ENCODE results near the gene ZC3H12A.

The ZC3H12A gene

DNA sequence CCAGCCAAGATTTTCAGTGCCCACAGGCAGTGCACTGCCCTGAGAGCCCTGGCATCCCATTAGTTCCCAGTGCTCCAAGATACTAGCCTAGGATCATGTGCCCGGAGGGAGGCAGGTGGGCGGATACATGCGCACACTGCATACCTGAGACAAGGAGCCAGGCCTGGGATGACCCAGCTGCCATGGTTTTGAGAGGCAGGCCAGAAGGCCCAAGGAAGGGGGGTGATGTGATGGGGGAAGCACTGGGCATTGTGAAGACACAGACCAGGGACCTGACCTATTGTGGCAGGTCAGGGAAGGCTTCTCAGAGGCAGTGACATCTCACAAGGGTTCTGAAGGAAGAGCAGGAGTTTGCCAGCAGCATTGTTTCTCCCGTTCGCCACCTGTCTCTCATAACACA is 3.6 kb downstream of the ZC3H12A start:
- in situ Hi-C loops (cut with HindIII; ENCODE audit: low sequenced_read_pairs), result no loop called here

GRCh38 chr1:37478451-37478881 is 4.1 kb downstream of the ZC3H12A start:
- in situ Hi-C loops (cut with HindIII; ENCODE audit: low sequenced_read_pairs), result no loop called here

DNA sequence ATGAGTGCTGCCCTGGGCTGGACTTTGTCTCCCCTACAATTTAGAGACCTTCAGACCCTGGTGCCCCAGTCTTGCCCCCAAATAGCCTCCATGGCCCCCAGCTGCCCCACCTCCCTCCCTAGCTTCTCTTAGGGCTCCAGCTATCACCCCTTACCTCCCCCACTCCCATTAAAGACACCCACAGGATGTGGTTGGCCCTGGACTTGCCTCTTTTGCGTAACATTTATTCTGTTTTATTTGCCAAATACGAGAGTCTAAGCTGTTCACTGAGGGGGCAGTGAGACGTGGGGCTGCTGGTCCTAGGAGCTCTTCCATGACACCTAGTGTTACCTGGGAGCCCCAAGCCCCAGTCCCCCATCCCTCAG is 4.5 kb downstream of the ZC3H12A start:
- in situ Hi-C loops (cut with HindIII; ENCODE audit: low sequenced_read_pairs), result no loop called here

GRCh38 chr1:37479255-37480124 is 5.1 kb downstream of the ZC3H12A start:
- in situ Hi-C loops (cut with HindIII; ENCODE audit: low sequenced_read_pairs), result no loop called here

- in situ Hi-C loops (cut with HindIII; ENCODE audit: low sequenced_read_pairs), result no loop called here
These were observed 5.7 kb downstream of the ZC3H12A start for GRCh38 chr1:37480125-37480466.

DNA sequence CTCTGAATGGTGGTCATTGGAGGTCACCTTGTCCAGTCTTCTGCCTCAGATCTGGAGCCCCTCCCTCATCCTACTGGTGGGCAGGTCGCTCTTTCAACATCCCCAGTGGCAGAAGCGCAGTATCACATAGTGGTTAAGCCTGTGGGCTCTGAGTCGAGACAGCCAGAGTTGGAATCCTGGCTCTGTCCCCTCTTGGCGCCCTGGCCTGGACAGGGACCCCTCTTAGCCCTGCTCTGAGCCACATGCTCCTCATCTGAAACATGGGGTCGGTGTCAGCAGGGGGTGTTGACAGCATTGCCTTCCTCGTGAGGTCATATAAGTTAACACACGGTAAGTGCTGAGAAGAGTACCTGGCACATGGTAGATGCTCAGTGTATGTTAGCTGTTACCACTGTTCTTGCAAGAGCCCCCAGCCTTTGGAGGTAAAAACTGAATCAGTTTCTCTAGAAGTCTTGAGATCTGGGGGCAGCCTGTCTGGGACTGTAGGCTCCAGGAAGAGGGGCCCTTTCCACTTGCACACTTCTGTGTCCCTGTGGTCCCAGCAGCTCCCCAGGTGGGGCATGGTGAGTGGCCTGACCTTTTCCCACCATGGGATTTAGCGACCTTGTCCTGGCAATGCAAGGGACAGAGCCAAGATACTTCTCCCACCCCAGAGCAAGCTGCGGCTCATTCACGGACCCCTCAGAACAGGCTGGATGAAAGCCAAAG is 6.4 kb downstream of the ZC3H12A start:
- in situ Hi-C loops (cut with HindIII; ENCODE audit: low sequenced_read_pairs), result no loop called here

- in situ Hi-C loops (cut with HindIII; ENCODE audit: low sequenced_read_pairs), result no loop called here
These were observed 7.1 kb downstream of the ZC3H12A start for GRCh38 chr1:37481289-37482003.

GRCh38 chr1:37482004-37482785 is 7.8 kb downstream of the ZC3H12A start:
- in situ Hi-C loops (cut with HindIII; ENCODE audit: low sequenced_read_pairs), result no loop called here

GRCh38 chr1:37482796-37483744 is 8.7 kb downstream of the ZC3H12A start:
- in situ Hi-C loops (cut with HindIII; ENCODE audit: low sequenced_read_pairs), result no loop called here

DNA sequence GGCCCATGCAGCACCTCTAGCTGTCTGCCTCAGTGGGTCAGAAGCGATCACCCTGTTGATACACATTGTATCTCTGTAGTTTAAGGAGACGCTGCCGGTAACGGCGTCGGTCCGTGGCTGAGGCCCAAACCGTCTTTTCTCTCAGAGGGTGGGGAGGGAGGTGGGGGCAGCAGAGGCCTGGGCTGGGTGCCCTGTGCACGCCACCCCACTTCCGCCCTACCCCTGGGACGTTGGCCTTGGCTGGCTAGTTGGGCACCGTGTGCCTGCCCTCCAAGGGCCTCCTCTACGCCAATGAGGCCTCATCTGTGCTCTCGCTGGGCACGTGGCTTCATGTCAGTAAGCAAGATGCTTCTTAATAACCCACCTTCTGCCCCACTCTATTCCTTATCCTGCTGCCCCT is 9.4 kb downstream of the ZC3H12A start:
- in situ Hi-C loops (cut with HindIII; ENCODE audit: low sequenced_read_pairs), result no loop called here

DNA sequence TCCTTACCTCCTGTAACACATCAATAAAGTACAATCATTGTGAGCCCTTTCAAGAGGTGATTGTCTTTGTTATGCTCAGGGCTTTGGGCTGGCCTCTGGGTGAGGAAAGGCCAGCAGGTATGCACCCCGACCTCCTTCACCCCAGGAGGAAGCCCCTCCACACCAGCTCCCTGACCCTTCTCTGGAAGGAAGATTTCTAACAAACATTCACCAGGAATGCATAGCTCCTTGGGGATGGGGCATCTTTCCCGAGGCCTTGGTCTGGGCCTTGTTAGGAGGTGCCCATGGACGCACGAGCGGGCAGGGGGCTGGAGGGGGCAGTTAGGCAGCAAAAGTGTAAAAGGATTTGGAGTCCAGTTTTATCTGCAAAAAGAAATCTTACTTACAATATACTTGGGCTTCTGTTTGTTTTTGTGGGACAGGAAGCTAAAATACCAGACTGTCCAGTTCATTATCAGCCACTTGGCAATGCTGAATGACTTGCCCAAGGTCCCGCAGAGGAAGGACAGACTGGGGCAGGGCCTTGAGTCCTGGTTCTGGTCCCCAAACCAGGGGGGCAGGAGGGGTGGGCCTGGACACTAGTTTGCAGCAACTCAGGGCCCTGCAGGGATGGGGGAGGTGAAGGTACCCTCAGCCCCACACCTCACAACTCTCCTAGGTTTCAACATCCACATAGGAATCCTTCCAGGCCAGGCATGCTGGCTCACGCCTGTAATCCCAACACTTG is 10.1 kb downstream of the ZC3H12A start:
- in situ Hi-C loops (cut with HindIII; ENCODE audit: low sequenced_read_pairs), result no loop called here

- in situ Hi-C loops (cut with HindIII; ENCODE audit: low sequenced_read_pairs), result no loop called here
These were observed 11.7 kb downstream of the ZC3H12A start for GRCh38 chr1:37485902-37486679.

GRCh38 chr1:37486680-37487618 is 12.6 kb downstream of the ZC3H12A start:
- in situ Hi-C loops (cut with HindIII; ENCODE audit: low sequenced_read_pairs), result no loop called here

DNA sequence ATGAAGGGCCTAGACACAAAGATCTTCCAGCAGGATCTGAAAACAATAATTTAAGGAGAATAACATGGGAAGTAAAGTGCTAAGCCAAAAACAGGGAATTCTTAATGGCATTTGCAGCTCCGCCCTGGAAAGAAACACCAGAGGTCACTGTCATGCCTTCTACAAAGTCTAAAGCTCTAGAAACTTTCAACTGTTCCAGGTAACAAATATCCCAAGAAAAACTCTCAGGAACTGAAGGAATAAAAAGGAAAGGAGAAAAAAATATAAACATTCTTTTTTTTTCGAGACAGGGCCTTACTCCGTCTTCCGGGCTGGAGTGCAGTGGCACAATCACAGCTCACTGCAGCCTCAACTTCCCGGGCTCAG is 13.2 kb downstream of the ZC3H12A start:
- in situ Hi-C loops (cut with HindIII; ENCODE audit: low sequenced_read_pairs), result no loop called here

DNA sequence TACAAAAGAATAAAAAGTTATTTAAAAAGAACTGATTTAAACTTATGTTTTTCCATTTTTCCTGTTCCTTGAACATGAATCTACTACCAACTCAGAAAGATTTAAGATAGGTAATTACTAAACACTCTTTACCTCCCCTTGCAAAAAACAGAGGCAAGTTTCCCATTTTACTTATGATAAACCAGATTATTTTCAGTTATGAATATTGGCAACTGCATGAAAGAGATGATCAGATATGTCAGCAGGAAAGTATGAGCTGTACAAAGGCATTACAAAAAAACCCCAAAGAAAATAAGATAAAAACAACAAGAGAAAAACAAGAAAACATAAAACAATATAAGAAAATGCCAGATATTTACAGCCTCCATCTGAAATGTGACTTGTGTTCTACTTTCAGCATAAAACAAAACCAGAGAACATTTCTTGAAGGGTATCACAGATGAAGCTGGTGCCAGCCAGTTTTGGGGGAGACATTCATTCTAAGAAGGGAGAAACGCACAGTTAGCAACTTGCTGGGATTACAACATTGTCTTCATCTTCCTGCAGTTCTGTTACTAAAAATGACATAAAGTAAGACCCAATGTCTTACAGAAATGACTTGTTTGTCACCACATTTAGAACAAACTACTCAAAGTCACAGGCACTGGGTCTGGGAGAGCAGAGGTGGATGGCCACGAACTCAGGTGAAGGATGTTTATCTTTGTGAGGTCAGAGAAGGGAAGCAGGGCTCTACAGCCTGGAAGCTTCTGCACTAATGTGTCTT is 19.1 kb downstream of the ZC3H12A start:
- in situ Hi-C loops (cut with HindIII; ENCODE audit: low sequenced_read_pairs), result no loop called here

GRCh38 chr1:37495875-37496274 is 21.5 kb downstream of the ZC3H12A start:
- in situ Hi-C loops (cut with HindIII; ENCODE audit: low sequenced_read_pairs), result loop anchor here (5.0 kb wide), 3 partner anchors 54 to 101 kb away; partner anchors contain the start of genes DNALI1 and GNL2

Data from endothelial cell of hepatic sinusoid (primary cell).